GM21528 (cell line): ENCODE results near the gene GTF2A1L.

Source experiments
- ATAC-seq: cut with Tn5 transposase; IDR thresholded peaks from one replicate; pipeline ENCODE4 v1.9.1; 2021; ENCODE audit warnings: mild to moderate bottlenecking, moderate library complexity; ENCODE audit not compliant: unreplicated experiment, low FRiP score

The GTF2A1L gene

GRCh38 chr2:48725696-48726494 lies 108.2 kb downstream of the GTF2A1L start:
- no peak for ATAC-seq

DNA sequence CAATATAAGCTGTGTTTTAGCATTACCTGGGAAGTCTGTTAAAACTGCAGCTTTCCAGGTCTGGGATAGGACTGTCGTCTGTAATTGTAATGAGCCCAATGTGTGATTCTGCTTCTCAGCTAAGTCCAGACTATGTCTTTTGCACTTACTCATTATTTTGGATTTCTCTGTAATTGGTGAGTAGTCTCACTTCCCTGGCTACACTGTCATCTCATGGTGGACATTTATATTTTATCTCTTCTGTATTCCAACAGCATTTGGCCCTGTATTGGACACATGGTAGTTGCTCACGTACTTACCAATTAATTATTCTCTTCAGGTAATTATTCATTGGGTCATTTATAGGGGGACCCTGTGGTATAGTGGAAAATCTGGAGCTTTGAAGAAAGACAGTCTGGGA lies 109.9 kb downstream of the GTF2A1L start:
- no peak for ATAC-seq

- no peak for ATAC-seq
Observed at GRCh38 chr2:48728295-48728694, 110.6 kb downstream of the GTF2A1L start.

GRCh38 chr2:48728840-48729239 lies 111.2 kb downstream of the GTF2A1L start:
- ATAC-seq = no peak
